Measurements from ENCODE around the gene PLXND1. TPM values are rescaled to one million over a fixed set of nuclear protein-coding genes. Genes with fewer than 3 reads are reported as not detected.

The PLXND1 gene
- total RNA-seq, 4 donors from 2014 or later, result 13.1 to 305 (median 48.2) TPM

DNA sequence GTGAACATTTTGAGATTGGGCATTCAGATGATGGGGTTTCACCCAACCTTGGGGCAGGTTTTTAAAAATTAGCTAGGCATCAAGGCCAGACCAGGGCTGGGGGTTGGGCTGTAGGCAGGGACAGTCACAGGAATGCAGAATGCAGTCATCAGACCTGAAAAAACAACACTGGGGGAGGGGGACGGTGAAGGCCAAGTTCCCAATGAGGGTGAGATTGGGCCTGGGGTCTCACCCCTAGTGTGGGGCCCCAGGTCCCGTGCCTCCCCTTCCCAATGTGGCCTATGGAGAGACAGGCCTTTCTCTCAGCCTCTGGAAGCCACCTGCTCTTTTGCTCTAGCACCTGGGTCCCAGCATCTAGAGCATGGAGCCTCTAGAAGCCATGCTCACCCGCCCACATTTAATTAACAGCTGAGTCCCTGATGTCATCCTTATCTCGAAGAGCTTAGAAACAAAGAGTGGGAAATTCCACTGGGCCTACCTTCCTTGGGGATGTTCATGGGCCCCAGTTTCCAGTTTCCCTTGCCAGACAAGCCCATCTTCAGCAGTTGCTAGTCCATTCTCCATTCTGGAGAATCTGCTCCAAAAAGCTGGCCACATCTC, 71.9 kb downstream of the PLXND1 start:
- Histone ChIP-seq H3K4me3 (no peak overlapping the region), H3K27me3 (no peaks in the 10 kb centered on the region), H3K36me3 (no peaks in the 10 kb centered on the region), H3K9me3 (no peaks in the 10 kb centered on the region), H3K4me1 (no peaks in the 10 kb centered on the region), H3K27ac (no peak overlapping the region)
- TF ChIP-seq, protein P1, sequence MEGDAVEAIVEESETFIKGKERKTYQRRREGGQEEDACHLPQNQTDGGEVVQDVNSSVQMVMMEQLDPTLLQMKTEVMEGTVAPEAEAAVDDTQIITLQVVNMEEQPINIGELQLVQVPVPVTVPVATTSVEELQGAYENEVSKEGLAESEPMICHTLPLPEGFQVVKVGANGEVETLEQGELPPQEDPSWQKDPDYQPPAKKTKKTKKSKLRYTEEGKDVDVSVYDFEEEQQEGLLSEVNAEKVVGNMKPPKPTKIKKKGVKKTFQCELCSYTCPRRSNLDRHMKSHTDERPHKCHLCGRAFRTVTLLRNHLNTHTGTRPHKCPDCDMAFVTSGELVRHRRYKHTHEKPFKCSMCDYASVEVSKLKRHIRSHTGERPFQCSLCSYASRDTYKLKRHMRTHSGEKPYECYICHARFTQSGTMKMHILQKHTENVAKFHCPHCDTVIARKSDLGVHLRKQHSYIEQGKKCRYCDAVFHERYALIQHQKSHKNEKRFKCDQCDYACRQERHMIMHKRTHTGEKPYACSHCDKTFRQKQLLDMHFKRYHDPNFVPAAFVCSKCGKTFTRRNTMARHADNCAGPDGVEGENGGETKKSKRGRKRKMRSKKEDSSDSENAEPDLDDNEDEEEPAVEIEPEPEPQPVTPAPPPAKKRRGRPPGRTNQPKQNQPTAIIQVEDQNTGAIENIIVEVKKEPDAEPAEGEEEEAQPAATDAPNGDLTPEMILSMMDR (IDR thresholded peaks at IDR 0.05), result no peak
- TF ChIP-seq POLR2A (IDR thresholded peaks at IDR 0.05), result no peak
- no peak for DNase-seq

DNA sequence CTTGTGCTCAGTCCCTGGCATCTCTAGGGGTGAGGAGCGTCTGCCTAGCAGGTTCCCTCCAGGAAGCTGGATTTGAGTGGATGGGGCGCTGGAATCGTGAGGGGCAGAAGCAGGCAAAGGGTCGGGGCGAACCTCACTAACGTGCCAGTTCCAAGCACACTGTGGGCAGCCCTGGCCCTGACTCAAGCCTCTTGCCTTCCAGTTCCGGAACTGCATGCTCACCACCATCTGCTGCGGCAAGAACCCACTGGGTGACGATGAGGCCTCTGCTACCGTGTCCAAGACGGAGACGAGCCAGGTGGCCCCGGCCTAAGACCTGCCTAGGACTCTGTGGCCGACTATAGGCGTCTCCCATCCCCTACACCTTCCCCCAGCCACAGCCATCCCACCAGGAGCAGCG, 73.1 kb downstream of the PLXND1 start:
- no peaks in the 10 kb centered on the region for H3K9me3 ChIP-seq
- DNase-seq, result no peak
- H3K27me3 ChIP-seq, result no peaks in the 10 kb centered on the region
- no peak overlapping the region for H3K27ac ChIP-seq
- no peak overlapping the region for H3K4me3 ChIP-seq
- TF ChIP-seq POLR2A (IDR thresholded peaks at IDR 0.05), result no peak
- TF ChIP-seq, protein P1 (IDR thresholded peaks at IDR 0.05), result no peak
- no peaks in the 10 kb centered on the region for H3K36me3 ChIP-seq
- H3K4me1 ChIP-seq, result no peaks in the 10 kb centered on the region

DNA sequence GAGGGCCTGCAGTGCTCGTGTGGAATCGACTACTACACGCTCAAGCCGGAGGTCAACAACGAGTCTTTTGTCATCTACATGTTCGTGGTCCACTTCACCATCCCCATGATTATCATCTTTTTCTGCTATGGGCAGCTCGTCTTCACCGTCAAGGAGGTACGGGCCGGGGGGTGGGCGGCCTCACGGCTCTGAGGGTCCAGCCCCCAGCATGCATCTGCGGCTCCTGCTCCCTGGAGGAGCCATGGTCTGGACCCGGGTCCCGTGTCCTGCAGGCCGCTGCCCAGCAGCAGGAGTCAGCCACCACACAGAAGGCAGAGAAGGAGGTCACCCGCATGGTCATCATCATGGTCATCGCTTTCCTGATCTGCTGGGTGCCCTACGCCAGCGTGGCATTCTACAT, 74.2 kb downstream of the PLXND1 start:
- Histone ChIP-seq H3K27me3 (no peaks in the 10 kb centered on the region), H3K9me3 (no peaks in the 10 kb centered on the region), H3K36me3 (no peaks in the 10 kb centered on the region), H3K4me1 (no peaks in the 10 kb centered on the region), H3K27ac (no peak overlapping the region), H3K4me3 (no peak overlapping the region)
- no peak for DNase-seq
- TF ChIP-seq, protein P1 (IDR thresholded peaks at IDR 0.05), result no peak
- no peak for TF ChIP-seq POLR2A (IDR thresholded peaks at IDR 0.05)

DNA sequence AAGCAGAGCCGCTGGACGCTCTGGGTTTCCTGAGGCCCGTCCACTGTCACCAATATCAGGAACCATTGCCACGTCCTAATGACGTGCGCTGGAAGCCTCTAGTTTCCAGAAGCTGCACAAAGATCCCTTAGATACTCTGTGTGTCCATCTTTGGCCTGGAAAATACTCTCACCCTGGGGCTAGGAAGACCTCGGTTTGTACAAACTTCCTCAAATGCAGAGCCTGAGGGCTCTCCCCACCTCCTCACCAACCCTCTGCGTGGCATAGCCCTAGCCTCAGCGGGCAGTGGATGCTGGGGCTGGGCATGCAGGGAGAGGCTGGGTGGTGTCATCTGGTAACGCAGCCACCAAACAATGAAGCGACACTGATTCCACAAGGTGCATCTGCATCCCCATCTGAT, 74.8 kb downstream of the PLXND1 start:
- peaks cover 0 to under 1% (median 0%) of the 10 kb centered on the region in 4 donors for H3K4me1 ChIP-seq
- H3K9me3 ChIP-seq, result no peaks in the 10 kb centered on the region
- no peak for DNase-seq
- no peaks in the 10 kb centered on the region for H3K36me3 ChIP-seq
- no peaks in the 10 kb centered on the region for H3K27me3 ChIP-seq
- TF ChIP-seq, protein P1 (IDR thresholded peaks at IDR 0.05), result no peak
- TF ChIP-seq POLR2A (IDR thresholded peaks at IDR 0.05), result no peak
- no peak overlapping the region for H3K4me3 ChIP-seq
- H3K27ac ChIP-seq, result no peak overlapping the region

DNA sequence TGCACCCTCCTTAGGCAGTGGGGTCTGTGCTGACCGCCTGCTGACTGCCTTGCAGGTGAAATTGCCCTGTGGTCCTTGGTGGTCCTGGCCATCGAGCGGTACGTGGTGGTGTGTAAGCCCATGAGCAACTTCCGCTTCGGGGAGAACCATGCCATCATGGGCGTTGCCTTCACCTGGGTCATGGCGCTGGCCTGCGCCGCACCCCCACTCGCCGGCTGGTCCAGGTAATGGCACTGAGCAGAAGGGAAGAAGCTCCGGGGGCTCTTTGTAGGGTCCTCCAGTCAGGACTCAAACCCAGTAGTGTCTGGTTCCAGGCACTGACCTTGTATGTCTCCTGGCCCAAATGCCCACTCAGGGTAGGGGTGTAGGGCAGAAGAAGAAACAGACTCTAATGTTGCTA, 75.7 kb downstream of the PLXND1 start:
- no peaks in the 10 kb centered on the region for H3K36me3 ChIP-seq
- H3K4me1 ChIP-seq, result peaks cover 0 to 4% (median 0%) of the 10 kb centered on the region in 4 donors
- no peak for DNase-seq
- H3K4me3 ChIP-seq, result no peak overlapping the region
- H3K27ac ChIP-seq, result no peak overlapping the region
- H3K9me3 ChIP-seq, result no peaks in the 10 kb centered on the region
- TF ChIP-seq POLR2A (IDR thresholded peaks at IDR 0.05), result no peak
- TF ChIP-seq, protein P1 (IDR thresholded peaks at IDR 0.05), result no peak
- no peaks in the 10 kb centered on the region for H3K27me3 ChIP-seq
